CD4-positive, alpha-beta T cell treated with Interleukin-2 at 100 ng/mL for 4 hours (primary cell): ENCODE results near the gene ARAF.

Experiments used
- DNase-seq: peaks from one replicate; pipeline ENCODE4 v3.0.0-alpha.2; 2020; ENCODE audit warnings: low spot score

Gene ARAF

DNA sequence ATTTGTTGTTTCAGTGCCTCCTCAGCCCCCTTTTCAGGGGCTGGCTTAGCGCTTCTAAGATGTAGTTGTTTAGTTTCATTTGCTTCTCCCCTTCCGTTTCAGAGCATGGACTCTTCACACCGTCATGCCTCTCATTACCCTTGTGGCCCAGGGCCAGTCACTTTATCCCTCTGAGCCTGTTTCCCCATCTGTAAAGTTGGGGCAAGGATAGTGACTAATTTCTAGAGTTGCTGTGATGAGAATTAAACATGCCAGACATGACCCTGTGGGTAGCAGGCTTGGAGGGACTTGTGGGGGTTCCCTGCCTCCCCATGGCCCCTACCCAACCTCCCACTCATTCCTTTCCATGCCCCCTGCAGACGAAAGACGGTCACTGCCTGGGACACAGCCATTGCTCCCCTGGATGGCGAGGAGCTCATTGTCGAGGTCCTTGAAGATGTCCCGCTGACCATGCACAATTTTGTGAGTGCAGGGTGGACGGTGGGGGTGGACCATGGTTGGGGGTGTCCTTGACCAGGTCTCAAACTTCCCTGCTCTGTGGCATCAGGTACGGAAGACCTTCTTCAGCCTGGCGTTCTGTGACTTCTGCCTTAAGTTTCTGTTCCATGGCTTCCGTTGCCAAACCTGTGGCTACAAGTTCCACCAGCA is 3.6 kb downstream of the ARAF start:
- DNase-seq, result no peak

DNA sequence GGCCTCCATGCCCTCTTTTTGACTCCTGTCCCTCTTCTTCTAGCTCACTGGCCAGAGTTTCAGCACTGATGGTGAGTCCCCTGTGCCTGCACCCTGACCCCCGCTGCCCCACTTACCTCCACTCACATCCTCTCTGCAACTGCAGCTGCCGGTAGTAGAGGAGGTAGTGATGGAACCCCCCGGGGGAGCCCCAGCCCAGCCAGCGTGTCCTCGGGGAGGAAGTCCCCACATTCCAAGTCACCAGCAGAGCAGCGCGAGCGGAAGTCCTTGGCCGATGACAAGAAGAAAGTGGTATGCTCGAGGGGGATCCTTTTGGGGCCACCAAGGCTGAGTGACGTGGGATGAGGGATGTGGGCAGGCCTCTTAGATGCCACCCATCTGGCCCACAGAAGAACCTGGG is 5.8 kb downstream of the ARAF start:
- DNase-seq, result no peak

DNA sequence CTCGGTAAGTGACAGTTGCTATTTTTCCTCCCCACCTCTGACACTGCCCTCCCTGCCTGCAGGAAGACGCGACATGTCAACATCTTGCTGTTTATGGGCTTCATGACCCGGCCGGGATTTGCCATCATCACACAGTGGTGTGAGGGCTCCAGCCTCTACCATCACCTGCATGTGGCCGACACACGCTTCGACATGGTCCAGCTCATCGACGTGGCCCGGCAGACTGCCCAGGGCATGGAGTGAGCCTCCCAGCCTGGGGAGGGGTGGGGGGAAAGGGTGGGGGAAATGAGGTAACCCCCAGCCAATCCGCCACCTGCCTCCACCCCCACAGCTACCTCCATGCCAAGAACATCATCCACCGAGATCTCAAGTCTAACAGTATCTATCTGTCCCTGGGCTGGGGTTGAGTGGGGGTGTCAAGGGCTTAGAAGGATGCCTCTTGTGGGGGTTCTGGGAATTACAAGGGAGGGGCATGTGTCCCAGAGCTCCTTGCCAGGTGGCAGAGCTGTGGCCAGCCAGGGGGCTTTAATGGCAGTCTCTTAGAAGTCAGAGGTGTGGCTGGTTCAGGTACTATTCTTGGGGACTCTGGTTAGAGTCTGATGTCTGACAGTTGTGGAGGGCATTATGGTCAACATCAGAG is 7.8 kb downstream of the ARAF start:
- peak; percentile 37 for DNase-seq

DNA sequence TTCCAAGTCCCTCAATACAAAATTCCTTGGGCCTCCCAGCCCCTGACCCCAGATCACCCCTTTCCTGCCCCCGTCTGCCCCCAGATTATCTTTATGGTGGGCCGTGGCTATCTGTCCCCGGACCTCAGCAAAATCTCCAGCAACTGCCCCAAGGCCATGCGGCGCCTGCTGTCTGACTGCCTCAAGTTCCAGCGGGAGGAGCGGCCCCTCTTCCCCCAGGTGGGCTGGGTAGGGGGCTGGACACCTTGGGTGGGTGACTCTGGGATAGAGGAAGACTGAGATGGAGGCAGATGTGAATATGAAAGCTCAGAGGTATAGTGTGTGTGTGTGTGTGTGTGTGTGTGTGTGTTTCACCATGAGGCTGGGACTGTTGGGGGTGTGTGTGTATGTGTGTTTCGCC is 9.8 kb downstream of the ARAF start:
- no peak for DNase-seq

DNA sequence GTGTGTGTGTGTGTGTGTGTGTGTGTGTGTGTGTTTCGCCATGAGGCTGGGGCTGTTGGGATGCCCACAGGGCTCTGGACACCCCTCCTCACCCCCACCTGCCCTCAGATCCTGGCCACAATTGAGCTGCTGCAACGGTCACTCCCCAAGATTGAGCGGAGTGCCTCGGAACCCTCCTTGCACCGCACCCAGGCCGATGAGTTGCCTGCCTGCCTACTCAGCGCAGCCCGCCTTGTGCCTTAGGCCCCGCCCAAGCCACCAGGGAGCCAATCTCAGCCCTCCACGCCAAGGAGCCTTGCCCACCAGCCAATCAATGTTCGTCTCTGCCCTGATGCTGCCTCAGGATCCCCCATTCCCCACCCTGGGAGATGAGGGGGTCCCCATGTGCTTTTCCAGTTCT is 10.2 kb downstream of the ARAF start:
- no peak for DNase-seq

DNA sequence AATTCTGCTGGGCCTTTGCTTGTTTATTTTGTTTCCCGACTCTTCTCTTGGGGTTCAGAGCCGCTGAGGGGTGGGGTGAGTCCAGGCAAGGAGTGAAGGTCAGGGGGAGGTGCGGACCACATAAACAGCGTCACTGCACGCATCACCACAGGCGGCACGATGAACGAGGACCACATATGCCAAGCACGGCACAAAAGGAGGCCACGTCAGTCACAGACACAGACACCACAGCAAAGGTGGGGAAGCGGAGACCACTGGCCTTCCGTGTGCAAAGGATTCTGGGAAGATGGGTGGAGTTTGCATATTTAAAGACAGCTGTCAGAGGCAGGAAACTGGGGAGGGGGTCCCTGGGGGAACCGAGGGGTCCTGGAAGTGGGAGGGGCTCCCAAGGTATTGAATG is 10.9 kb downstream of the ARAF start:
- DNase-seq, result no peak

DNA sequence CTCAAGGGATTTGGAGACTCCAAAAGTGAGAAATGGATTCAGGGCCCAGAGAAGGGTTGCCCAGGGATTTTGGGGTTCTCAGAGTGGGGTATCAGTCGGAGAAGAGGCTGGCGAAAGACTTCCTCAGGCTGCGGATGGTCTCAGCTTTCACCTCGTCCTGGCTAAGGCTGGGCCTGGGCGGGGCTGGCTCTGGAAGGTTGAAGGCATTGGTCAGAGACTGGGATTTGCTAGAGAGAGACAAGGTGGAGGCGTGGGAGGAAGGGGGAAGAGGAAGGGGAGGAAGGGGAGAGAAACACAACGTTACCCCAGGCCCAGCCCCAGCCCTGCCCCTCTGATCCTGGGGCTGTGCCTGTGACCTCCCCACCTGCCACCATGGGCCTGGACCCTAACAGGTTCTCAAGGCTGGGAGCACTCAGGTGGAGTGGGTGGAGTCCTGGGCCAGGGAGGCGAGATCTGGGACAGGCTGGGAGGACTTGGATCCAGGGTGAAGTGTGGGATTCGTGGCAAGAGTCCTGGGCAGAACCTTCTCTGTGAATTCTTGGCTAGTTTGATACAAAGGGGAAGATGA is 11.9 kb downstream of the ARAF start:
- no peak for DNase-seq

DNA sequence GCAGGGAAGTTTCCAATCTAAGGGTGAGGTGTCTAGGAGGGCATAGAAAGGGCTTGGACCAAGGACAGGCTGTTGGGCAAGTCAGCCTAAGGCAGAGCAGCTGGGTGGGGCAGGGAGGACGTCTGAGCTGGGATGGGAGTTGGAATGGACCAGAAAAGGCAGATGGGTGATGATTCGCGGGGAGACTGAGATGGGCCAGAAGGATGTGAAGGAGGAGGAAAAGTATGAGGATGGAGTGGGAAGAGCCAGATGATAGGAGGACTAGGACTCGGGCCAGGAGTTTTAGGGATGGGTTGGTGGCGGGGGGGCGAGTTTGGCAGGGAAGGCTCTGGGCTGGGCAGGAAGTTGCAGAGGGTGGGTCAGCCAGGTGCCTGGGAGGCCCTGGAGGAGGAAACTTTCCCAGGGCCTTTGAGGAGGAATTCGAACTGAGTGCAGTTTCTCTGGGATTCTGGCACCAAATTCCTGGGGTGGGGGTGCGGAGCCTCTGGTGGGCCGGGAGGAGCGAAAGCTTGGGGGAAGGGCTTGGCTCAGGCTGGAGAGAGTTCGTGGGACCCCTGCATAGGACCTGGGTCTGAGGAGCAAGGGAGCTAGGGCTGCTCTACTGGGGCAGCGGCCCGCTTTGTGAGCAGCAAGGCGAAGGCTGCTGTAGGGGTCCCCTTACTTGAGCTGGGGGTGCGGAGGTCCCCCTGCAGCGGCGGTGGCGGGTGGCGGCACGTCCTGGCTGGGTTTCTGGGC is 12.5 kb downstream of the ARAF start:
- DNase-seq, result no peak

DNA sequence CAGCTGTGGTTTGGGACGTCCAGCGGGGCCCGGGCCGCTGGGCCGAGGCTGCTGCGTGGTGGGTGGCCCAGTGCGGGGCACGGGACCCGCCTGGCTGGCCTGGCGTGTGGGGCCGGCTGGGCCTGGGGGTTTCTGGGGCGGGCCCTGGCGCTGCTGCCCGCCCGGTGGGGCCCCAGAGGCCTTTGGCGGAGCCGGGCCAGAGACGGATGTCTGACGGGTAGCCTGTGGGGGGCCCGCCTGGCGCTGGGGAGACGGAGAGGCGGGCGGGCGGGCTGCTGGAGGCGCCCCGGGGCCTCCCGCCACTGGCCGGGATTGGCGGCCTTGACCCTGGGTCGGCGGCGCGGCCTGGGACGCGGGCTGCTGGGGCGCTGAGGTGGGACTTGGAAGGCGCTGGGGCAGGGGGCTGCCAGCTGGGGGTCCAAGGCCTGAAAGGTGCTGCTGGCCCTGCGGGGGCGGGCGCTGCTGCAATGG is 13.1 kb downstream of the ARAF start:
- no peak for DNase-seq

DNA sequence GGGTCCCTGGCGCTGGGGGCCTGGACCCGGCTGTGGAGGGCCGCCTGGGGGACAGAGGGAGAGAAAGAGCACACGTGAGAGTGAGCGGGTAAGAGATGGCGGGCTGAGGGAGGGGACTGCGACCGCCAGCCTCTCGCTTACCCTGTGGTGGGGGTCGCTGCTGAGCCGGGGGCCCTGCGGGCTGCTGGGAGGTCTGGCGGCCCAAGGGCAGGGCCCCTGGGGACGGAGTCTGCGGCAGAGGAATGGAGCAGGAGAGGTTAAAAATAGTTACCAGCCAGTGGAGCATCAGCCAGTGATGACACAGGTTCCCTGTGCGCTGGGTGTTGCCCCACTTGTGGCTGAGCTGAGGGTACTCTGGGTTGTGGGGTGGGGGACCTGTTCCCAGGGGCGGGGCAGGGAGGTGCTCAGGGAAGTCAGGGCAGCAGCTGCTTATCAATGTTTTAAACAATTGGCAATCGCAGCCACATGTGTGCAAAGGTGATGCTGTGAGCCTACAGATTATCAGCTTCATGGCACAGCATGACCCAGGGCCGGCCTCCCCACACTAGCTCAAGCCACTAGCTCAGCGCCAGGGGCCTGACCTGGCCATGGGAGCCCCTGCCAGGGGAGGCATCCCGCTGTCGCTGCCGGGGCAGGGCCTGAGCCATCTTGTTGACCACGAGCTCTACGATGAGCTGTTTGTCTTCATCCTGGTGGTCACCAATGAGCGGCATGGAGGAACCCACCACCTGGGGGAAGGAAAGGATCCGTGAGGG is 13.7 kb downstream of the ARAF start:
- no peak for DNase-seq

DNA sequence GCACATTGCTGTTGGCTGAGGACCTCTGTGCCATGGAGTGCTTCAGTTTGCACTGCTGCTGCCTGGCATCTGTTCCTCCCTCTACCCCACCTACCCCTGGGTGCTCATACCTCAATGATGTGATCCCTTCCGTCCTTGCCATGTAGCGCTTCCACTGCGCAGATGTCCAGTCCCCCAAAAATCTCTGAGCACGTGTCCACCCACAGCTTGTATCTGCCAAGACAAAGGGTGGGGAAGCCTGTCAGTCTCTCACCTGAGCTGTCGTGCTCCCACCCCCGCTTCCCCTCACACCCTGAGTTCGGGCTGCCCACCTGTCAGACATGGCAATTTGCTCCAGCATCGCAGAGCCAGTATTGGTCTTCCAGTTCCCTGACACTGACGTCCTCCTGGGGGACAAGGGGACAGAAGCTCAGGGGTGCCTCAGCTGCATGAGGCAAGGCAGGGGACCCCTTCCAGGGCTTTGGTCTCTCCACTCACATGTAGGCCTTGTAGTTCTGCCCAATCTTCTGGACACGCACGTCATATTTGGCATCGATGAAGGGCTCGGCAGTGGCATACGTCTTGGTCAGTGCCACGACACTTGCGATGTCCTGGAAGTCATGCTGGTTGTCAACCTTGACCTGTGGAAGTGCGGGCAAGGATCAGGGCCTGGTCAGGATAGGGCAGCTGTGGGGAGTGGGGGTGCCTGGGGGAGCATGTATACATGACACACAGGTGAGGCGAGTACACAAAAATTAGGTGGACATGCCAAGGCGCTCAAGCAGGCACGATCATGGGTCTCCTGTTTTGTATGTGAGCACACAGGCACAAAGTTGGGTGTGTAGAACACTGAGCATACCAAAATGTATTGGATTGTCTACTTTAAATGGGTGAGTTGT is 15.3 kb downstream of the ARAF start:
- no peak for DNase-seq

DNA sequence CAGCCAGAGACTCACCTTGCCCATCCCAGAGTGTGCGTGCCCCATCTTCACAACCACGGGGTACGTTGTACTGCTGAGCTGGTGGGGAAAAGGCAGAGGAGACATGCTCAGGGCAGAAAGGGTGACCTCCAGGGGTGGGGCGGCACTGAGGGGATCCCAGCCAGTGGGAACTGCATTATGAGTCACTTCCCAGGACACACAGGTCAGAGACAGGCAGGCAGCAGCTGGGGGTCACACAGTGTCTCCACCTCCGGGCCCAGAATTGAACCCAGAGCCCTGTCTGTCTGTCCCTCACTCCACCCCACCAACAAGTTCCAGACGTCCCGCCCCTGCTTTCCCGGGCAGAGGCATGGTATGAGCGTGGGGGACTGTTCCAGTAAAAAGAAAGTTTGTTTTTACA is 16.4 kb downstream of the ARAF start:
- no peak for DNase-seq

DNA sequence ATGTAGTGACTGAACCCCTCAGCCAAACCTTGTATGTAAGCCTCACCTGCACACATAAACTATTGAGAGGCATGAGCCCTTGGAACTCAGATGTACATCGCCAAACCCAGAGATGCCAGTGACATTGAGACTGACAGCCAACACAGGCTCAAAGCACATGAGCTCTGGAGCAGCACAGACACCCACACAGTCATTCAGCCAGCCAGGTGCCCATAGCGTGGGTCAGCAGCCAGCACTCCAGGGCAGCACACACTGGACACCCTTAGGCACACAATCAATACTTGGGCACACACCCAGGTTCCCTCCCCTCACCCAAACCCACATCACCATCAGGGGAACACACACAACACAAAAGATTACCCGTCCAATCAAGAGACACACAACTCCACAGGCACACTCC is 16.9 kb downstream of the ARAF start:
- DNase-seq, result no peak

DNA sequence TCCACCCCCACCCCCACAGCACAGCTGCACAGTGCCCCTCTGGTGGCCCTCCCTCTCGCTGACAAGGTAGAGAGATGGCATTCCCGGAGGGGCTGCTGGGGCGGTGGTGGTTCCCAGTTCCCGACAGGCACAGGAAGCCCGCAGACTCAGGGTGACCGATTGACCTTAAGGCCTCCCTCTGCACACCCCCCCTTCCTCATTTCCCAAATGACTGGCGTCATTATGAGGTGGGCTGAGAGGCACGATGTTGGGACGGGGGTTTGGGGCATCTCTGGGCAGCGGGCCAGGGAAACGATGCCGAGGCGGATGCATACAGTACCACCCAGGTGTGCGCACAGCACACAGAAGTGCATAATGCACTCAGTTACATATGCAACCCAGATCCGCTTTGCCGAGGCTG is 17.7 kb downstream of the ARAF start:
- no peak for DNase-seq

DNA sequence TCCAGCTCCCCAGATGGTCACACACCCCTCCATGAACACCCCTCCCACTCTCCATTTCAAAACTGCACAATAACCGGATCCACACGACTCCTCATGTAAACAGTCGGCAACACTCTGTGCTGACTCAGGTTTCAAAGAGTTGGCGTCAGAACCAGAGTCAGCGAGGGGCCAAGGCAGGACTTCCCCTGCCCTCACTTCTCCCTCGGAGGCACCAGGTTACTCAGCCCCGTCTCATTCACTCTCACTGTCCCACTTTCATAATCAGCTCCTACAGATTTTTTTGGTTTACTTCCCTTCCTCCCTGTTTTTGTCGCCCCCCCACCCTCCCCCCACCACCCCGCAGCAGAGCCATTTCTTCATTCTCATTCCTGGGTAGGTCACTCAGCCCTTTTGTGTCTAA is 18.5 kb downstream of the ARAF start:
- peak; percentile 18 for DNase-seq

DNA sequence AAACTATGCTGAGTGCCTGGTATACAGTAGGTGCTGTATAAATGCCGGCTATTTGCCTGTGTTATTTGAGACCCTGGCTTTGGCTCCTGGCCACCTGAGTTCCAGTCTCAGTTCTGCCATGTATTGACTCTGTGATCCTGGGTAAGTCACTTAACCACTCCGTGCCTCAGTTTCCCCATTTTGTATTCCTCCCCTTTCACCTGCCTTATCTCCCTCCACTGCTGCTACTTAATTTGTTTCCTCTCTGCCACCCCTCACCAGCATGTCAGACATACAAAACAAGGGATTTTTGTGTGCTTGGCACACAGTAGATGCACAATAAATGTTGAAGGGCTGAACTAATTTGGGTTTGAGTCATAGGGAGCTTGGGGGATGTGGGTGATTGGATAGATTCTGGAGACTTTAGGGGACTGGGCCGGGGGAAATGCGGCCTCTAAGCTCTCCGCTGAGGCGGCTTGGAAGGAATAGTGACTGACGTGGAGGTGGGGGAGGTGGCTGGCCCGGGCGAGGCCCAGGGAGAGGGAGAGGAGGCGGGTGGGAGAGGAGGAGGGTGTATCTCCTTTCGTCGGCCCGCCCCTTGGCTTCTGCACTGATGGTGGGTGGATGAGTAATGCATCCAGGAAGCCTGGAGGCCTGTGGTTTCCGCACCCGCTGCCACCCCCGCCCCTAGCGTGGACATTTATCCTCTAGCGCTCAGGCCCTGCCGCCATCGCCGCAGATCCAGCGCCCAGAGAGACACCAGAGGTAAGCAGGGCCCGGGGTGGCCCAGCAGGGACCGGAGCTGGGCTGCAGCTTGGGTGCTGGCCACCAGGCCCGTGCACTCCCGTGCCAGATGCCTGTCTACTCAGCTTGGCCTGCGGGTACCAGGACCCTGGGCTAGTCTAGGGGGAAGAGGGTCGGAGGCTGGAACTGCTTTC is 21.0 kb downstream of the ARAF start, which contains the start of gene TIMP1:
TIMP1 (plus strand) TSS at position 706 of the 917 bp plus-strand sequence. CDS start 980 bp downstream, outside the sequence.
- peak; percentile 86 for DNase-seq

DNA sequence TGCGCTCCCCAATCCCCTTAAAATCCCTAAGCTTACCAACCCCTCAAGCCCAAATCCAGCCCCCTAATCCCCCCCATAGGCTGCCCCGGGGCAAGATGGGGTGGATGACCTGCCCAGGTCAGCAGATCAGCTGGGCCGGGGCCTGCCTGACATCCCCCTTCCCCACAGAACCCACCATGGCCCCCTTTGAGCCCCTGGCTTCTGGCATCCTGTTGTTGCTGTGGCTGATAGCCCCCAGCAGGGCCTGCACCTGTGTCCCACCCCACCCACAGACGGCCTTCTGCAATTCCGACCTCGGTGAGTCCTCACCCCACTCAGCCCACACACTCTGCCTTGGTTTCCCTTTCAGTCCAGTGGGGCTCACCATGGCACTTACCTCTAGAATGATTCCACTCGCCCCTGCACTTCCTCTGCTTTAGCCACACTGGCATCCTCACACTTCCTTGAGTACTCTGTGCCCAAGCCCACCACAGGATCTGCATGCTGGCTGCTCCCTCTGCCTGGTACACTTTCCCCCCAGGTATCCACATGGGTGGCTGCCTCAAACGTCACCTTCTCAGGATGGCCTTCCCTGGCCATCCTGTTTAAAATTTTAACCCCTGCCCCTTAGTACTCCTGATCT is 22.3 kb downstream of the ARAF start:
- DNase-seq, result no peak

DNA sequence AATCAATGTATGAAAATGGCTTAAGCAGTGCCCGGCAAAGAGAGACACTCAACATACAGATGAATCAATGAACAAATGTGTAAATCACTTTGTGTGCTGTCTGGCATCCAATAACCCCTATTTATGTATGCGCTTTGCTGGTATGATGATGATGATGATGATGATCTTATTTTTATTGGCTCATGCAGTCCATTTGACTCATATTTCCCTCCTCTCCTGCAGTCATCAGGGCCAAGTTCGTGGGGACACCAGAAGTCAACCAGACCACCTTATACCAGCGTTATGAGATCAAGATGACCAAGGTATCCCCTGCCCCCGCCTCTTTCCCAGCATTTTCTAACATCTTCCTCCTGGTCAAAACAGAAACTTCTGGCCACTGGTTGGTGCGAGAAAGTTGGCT is 23.7 kb downstream of the ARAF start:
- DNase-seq, result no peak

DNA sequence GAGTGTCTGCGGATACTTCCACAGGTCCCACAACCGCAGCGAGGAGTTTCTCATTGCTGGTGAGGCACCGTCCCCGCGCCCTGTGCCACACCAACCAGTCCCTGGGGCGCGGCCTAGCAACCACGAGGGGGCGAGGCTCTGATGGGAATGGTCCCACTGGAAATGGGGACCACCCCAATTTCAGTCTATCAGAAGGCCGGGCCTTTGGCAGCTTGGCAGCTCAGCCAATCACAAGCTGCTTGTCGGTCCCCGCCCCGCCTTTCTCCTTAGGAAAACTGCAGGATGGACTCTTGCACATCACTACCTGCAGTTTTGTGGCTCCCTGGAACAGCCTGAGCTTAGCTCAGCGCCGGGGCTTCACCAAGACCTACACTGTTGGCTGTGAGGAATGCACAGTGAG is 24.3 kb downstream of the ARAF start:
- DNase-seq, result no peak
